PC-3 (cell line): ENCODE data around the gene CCDC171.

Experiments used
- CTCF ChIP-seq: fragments of 300-600 bp; sonication (generic); conservative IDR thresholded peaks from 2 replicates; pipeline ENCODE4 v1.5.1; 2017; ENCODE audit warnings: antibody characterized with exemption, low read depth, mild to moderate bottlenecking, low read length
- EZH2phosphoT487 ChIP-seq: fragments of 300-600 bp; sonication (generic); IDR thresholded peaks from 2 replicates; pipeline ENCODE4 v1.6.1; 2018; ENCODE audit warnings: mild to moderate bottlenecking, antibody characterized with exemption, low read length, borderline replicate concordance

- no peak for TF ChIP-seq CTCF
- no peak for TF ChIP-seq EZH2phosphoT487
Observed at GRCh38 chr9:15641291-15641690, 88.4 kb downstream of the CCDC171 start.
